NOMO-1 treated with DMSO at 0.1 percent for 48 hours (cell line): ENCODE data around the gene ADM5.

Experiments used
- DNase-seq: peaks from one replicate; lab custom pipeline; 2025; ENCODE audit not compliant: unreplicated experiment; lab: John Stamatoyannopoulos, UW

The ADM5 gene

DNA sequence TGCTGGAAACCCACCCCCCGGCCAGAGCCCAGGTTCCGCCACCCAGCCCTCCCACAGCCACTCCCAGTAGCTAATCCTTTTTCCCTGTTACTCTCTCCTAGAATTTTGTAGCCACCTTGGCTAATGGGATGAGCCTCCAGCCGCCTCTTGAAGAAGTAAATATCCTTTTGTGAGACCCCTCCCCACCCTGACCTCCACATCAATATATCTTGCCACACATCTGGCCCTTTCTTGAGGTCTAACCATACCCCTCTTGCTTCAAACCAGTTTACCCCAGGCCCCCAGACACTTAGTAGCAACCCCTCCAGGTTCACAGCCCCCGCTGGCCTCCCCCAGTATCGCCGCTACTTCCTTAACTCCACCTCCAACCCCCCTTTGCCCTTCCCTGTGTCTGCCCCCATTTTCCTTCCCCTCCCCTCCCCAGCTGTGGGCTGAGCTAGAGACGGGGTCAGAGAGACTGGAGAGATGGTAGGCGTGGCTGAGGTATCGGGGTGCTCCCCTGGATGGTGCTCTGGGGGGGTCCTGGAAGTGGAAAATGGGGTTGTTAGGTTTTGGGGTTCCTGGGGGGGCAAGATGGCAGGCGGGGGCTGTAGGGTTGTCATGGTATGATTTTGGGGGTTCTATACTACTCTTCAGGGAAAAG, 9.5 kb upstream of the ADM5 start:
- no peak for DNase-seq

DNA sequence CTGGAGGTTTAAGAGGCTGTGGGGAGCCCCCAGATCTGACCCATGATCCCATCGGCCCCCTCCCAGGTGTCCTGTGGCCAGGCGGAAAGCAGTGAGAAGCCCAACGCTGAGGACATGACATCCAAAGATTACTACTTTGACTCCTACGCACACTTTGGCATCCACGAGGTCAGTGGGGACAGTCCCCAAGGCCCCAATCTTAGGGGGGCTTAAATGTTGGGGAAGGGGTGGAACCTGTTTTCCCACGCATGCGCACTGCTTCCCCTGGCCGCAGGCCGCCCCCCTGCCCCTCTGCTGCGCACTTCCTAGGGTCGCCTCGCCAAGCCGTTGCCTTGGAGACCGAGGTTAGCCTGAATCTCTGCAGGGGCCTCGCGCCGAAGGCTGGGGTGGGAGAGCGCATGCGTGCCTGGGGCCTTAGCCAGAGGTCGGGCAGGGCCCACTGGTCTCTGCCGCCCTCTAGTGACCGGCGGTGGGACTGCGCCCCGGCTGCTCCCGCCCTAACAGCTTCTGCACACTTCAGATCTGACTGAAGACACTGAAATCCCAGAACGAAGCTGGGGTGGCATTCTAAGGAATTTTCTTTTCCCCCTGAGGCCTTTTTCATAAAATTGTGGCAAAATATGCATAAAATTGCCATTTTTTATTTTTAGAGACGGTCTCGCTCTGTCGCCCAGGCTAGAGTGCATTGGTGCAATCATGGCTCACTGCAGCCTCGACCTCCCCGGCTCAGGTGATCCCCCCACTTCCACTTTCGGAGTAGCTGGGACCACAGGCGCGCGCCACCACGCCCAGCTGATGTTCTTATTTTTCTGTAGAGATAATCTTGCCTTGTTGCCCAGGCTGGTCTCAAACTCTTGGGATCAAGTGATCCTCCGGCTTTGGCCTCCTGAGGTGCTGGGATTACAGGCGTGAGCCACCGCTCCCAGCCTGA, 8.7 kb upstream of the ADM5 start:
- peak; percentile 80 for DNase-seq

- no peak for DNase-seq
Observed at GRCh38 chr19:49681830-49682229, 7.6 kb upstream of the ADM5 start.

DNA sequence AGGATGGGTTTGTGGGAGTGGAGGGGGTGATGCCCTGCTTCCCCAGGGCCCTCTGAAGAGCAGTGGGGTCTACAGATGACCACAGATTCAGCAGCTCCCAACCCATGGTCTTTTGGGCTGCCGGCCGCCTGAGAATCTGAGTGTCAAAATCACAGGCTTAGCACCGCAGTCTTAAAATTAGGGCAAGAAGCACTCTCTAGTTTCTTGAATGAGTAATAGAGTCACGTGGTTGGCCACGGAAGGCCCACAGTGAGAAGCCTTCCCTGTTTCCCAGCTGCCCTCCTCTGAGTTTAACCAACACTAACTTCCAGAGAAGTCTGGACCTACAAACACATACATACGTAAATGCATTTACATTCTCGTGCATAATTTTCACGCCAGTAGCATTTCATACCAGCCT, 7.1 kb upstream of the ADM5 start:
- no peak for DNase-seq

DNA sequence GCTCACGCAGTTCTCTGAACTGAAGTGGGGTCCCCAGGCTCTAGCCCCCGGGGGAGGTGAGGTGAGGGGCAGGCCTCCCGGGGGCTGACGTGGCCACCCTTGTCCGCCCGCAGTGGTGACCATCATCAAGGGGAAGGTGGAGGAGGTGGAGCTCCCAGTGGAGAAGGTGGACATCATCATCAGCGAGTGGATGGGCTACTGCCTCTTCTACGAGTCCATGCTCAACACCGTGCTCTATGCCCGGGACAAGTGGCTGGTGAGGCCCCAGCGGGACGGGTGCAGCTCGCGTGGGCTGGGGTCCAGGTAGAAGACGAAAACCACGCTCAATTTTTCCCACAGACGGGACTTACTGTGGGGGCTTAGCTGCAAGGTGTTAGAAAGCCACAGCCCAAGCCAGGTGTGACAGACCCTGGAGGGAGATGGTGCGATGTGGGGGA, 5.6 kb upstream of the ADM5 start:
- DNase-seq, result no peak

- no peak for DNase-seq
Observed at GRCh38 chr19:49684251-49684982, 5.0 kb upstream of the ADM5 start.

DNA sequence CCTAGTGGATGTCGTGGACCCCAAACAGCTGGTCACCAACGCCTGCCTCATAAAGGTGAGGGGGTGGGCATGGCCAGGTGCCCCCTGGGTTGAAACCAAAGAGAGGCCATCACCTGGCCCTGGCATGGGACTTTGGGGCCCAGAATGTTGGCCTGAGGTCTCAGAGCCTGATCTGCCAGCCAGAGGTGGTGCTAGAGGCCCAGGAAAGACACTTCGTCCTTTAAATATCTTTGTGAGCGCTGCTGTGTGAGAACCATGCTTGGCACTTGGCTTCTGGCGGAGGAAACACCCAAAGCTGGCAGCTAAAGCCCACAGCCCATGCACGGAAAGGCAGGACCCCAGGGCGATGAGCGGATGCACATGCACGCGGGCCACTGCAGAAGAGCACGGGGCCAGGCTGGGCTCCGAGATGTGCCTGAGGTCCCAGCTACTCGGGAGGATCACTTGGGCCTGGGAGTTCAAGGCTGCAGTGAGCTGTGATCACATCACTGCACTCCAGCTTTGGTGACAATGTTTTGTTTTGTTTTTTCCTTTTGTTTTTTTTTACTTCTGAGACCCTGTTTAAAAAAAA, 4.3 kb upstream of the ADM5 start:
- no peak for DNase-seq

GRCh38 chr19:49685845-49686332, 3.5 kb upstream of the ADM5 start:
- no peak for DNase-seq

DNA sequence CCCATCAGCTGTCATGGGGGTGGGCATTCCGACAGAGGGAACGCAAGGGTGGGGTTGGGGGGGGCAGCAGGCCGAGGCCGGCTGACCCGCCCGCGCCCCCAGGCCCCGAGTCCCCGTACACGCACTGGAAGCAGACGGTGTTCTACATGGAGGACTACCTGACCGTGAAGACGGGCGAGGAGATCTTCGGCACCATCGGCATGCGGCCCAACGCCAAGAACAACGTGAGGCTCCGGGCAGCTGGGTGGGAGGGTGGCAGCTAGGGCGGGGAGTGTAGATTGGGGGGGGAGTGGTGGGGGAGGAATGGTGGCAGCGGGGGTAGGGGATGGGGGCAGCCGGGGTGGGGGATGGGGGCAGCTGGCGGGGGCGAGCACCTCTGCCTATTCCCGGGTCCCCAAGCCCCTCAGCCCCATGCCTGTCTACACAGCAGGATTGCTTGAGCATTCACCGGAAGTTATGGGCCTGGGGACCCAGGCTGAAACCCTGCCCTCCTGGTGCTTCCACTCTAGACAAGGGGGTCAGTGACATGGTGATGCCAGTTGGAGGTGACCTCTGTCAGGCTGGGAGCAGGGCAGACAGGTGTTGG, 2.8 kb upstream of the ADM5 start:
- no peak for DNase-seq

GRCh38 chr19:49687150-49687549, 2.2 kb upstream of the ADM5 start:
- DNase-seq, result no peak

GRCh38 chr19:49687566-49688316, 1.7 kb upstream of the ADM5 start:
- DNase-seq, result no peak

GRCh38 chr19:49688531-49689132, 762 bp upstream of the ADM5 start:
- DNase-seq, result no peak

DNA sequence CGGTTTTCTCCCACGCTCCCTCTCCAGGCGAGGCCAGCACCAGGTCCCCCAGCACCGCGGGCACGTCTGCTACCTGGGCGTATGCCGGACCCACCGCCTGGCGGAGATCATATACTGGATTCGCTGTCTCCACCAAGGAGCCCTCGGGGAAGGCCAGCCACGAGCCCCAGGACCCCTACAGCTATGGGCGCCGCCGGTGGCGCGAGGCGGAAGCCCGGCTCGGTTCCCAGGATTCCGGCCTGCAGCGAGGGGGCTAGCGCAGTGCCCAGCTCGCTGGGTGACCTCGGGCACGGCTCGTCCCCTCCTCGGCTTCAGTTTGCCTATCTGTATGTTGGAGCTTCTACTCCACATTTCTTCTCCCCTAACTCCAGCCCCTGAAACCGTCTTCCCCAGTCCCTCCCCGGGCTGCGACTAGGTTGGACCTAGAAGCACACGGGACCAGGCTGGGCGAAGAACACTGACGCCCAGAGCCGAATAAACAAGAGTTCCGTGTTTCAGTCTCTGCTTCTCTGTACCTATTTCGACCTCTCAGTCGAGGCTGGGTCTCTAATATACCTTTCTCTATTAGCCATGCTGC, 773 bp downstream of the ADM5 start:
- DNase-seq, result no peak

DNA sequence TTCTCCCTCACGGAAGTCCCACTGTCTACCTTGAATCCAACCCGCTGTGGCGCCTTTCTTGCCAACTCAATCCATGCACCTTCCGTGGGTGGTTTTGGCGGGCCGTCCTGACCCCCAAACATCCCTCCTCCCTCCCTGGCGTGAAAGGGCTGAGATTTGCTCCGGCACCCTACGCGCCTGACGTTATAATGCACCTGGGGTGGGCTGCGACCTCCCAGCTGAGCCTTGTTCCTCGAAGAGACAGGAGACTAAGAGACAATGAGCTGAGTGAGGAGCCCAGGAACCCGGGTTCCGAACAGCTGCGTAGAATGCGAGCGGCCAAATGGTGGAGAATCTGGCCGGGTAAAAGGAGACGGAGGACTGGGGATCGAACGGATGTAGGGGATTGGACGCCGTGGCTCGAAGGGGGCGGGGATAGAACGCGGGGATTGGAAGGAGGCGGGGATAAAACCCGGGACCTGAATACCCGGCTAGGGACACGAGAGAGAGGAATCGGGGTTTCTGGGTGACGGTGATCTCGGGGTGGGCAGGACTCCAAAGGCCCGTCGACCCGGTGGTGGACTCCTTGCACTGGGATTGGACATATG, 1.4 kb downstream of the ADM5 start, which contains the start of gene CPT1C:
CPT1C (plus strand) TSS at position 461 of the 587 bp plus-strand sequence. CDS start 1,137 bp downstream, outside the sequence.
- no peak for DNase-seq

- DNase-seq, result no peak
Observed at GRCh38 chr19:49691243-49692146, 2.1 kb downstream of the ADM5 start.

DNA sequence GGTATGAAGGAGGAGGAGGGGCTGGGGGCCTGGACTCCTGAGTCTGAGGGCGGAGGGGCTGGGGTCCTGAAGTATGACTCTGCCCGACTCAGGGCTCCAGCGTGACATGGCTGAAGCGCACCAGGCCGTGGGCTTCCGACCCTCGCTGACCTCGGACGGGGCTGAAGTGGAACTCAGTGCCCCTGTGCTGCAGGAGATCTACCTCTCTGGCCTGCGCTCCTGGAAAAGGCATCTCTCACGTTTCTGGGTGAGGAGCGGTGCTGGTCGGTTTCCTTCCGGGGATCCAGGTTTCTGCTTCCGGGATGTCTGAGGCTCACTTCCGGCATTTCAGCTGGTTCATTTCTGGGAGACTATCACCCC, 2.7 kb downstream of the ADM5 start:
- DNase-seq, result no peak

GRCh38 chr19:49696115-49696514, 6.7 kb downstream of the ADM5 start:
- no peak for DNase-seq

DNA sequence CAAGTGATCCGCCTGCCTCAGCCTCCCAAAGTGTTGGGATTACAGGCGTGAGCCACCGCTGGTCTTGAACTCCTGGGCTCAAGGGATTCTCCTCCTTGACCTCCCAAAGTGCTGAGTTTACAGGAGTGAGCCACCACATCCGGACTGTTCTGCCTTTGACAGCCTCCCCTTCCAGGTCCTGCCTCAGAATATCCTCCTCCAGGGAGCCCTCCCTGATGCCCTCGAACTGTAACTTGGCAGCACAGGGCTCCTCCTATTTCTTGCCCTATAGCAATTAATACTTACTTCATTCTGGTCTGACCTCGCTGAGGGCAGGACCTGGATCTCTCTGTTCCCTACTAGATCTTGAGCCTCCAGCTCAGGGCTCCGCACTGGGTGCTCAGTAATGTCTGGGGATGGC, 7.5 kb downstream of the ADM5 start:
- DNase-seq, result no peak
